Lower leg skin (tissue), 3 donors: Measurements from ENCODE around the gene YPEL1.

Source experiments
- POLR2A ChIP-seq, 2 donors: fragments of 450-650 bp; IDR thresholded peaks; one replicate each; pipeline ENCODE4 v1.6.1; 2016 to 2017; ENCODE audit warnings: antibody characterized with exemption in 2 of 2, mild to moderate bottlenecking in 1 of 2, moderate library complexity in 1 of 2
- TF ChIP-seq, protein P1 (sequence below), 3 donors: fragments of 450-650 bp; IDR thresholded peaks; one replicate each; pipeline ENCODE4 v1.5.1; 2016; ENCODE audit warnings: antibody characterized with exemption in 3 of 3, mild to moderate bottlenecking in 3 of 3, moderate library complexity in 2 of 3

- TF ChIP-seq POLR2A (IDR thresholded peaks at IDR 0.05) = no peak
- TF ChIP-seq, protein P1, sequence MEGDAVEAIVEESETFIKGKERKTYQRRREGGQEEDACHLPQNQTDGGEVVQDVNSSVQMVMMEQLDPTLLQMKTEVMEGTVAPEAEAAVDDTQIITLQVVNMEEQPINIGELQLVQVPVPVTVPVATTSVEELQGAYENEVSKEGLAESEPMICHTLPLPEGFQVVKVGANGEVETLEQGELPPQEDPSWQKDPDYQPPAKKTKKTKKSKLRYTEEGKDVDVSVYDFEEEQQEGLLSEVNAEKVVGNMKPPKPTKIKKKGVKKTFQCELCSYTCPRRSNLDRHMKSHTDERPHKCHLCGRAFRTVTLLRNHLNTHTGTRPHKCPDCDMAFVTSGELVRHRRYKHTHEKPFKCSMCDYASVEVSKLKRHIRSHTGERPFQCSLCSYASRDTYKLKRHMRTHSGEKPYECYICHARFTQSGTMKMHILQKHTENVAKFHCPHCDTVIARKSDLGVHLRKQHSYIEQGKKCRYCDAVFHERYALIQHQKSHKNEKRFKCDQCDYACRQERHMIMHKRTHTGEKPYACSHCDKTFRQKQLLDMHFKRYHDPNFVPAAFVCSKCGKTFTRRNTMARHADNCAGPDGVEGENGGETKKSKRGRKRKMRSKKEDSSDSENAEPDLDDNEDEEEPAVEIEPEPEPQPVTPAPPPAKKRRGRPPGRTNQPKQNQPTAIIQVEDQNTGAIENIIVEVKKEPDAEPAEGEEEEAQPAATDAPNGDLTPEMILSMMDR (IDR thresholded peaks at IDR 0.05) = no peak
Measured at GRCh38 chr22:21711851-21712250, 23.7 kb downstream of the YPEL1 start.
